ENCODE measurements around the gene FLRT1.

DNA sequence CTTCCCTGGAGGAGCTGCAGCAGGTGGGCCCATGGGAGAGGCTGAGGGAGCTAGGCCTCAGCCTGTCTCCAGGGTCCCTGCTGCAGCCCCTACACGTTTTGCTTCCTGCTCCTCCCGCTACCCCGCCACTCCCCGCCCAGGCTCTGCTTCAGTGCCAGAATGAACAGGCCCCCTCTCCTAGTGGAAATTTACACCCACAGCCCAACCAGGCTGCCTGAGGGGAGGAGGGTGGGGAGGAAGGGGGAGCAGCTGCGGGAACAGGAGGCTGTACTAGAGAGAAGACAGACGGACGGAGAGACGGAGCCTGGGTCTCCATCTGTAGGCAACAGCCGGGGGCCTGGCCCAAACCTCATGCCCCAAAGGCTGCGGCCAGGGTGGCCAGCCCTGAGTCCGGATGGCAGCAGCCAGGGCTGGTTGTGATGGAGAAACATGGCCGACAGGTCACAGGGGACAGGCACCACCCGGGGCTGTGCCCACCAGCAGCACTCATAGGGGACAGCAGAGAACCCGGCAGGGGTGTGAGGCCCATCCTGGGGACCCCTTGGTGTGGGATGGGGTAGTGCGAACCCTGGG, 20.6 kb downstream of the FLRT1 start:
- TF ChIP-seq, protein P1, sequence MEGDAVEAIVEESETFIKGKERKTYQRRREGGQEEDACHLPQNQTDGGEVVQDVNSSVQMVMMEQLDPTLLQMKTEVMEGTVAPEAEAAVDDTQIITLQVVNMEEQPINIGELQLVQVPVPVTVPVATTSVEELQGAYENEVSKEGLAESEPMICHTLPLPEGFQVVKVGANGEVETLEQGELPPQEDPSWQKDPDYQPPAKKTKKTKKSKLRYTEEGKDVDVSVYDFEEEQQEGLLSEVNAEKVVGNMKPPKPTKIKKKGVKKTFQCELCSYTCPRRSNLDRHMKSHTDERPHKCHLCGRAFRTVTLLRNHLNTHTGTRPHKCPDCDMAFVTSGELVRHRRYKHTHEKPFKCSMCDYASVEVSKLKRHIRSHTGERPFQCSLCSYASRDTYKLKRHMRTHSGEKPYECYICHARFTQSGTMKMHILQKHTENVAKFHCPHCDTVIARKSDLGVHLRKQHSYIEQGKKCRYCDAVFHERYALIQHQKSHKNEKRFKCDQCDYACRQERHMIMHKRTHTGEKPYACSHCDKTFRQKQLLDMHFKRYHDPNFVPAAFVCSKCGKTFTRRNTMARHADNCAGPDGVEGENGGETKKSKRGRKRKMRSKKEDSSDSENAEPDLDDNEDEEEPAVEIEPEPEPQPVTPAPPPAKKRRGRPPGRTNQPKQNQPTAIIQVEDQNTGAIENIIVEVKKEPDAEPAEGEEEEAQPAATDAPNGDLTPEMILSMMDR (IDR thresholded peaks at IDR 0.05), result no peak
- TF ChIP-seq POLR2A (IDR thresholded peaks at IDR 0.05) (no peak), EP300 (IDR thresholded peaks at IDR 0.05) (no peak), POLR2AphosphoS5 (IDR thresholded peaks at IDR 0.05) (no peak)
